NCI-H82 treated with DMSO at 0.1 percent for 48 hours (cell line): ENCODE results near the gene CHRNA3.
"Not testable (repeated sequence)": the region's sequence is repeated elsewhere in the genome, so short reads cannot be mapped to it uniquely, and the experiment has no call there.

Source experiments
- DNase-seq: peaks from one replicate; lab custom pipeline; 2025; ENCODE audit not compliant: unreplicated experiment; lab: John Stamatoyannopoulos, UW

CHRNA3 gene

DNA sequence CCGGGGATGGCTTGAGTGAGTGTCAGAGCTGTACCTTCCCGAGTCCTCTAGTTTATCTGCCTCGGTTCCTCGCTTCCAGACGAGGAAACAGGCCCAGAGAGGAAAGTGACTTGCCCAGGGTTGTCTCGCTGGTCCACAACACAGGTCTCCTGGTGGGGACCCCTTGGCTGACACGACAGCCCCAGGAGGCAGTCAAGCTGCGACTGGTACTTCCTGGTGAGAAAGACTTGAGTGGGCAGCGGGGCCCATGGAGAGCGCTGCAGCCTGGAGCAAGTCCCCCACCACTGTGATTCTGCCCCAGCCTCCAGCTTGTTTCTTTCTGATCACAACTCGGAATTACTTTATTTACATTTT lies 56.1 kb downstream of the CHRNA3 start:
- no peak for DNase-seq

DNA sequence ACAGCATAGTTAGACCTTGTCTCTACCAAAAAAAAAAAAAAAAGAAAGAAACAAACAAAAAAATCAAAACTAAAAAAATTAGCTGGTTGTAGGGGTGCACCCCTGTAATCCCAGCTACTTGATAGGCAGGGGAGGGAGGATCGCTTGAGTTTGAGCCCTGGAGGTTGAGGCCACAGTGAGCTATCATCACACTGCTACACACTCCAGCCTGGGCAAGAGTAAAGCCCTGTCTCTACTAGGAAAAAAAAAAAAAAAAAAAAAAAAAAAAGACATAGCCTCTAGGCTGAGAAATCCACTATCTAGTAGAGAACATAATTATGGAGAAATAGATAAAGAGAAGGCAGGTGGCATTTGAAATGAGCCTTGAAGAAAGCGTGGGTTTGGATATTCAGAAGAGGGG lies 57.7 kb downstream of the CHRNA3 start:
- DNase-seq = no peak

DNA sequence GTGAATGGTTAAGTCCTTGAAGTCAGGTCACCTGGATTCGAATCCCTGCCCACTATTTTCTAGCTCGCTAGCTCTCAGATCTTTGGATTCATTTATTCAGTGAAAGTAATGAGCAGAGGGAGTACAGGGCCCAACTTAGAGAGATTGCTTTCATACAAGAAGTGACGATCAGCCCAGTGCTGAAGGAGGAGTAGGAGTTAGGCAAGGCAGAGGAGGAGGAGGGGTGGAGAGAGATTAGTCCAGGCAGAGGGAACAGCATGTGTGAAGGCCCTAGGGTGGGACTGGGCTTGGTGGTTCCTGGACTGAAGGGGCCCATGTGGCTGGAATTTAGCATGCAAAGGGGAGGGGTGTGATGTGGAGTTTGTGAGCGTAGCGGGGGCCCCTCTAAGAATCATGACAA lies 59.3 kb downstream of the CHRNA3 start:
- no peak for DNase-seq

DNA sequence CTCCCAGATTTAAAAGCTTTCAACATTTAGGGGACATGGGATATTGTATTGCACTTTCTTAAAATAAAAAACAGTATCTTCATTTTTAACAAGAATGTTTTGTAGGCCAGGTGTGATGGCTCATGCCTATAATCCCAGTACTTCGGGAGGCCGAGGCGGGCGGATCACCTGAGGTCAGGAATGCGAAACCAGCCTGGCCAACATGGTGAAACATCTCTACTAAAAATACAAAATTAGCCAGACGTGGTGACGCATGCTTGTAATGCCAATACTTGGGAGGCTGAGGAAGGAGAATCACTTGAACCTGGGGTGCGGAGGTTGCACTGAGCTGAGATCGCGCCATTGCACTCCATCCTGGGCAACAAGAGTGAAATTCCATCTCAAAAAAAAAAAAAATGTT lies 60.6 kb downstream of the CHRNA3 start:
- DNase-seq = not testable (repeated sequence)

DNA sequence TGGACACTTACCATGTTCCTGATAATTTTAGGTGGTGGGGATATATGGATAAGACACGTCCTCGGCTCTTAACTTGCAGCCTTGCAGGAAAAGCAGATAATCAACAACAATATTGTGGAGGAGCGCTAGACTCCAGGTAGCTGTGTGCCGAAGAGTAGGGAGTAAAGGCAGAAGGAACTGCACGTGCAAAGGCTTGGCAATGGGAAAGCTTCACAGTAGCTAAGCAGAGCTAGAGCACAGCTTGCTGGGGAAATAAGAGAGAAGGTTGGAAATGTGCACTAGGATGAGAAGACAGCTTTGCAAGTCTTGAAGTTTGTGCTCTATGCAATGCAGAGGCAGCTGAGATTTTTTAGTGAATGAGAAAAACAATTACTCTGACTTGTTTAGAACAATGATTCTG lies 68.2 kb downstream of the CHRNA3 start:
- no peak for DNase-seq

- DNase-seq = no peak
Observed at GRCh38 chr15:78551902-78552301, 68.9 kb downstream of the CHRNA3 start.

- DNase-seq = no peak
Observed at GRCh38 chr15:78550815-78551214, 70.0 kb downstream of the CHRNA3 start.

- DNase-seq = no peak
Observed at GRCh38 chr15:78550194-78550593, 70.6 kb downstream of the CHRNA3 start.
